ENCODE results near the gene RUNX1.

- TF ChIP-seq PATZ1 (CRISPR knock-in tag; IDR thresholded peaks at IDR 0.05; ENCODE audit: borderline replicate concordance) (no peak), POU6F1 (CRISPR knock-in tag; IDR thresholded peaks at IDR 0.05; ENCODE audit: borderline replicate concordance, low read depth) (no peak), CREB5 (CRISPR knock-in tag; IDR thresholded peaks at IDR 0.05; ENCODE audit: low read depth) (no peak), ARNTL (CRISPR knock-in tag; IDR thresholded peaks at IDR 0.05; ENCODE audit: borderline replicate concordance, low read depth) (no peak), ZFP30 (CRISPR knock-in tag; IDR thresholded peaks at IDR 0.05) (no peak), ESRRG (CRISPR knock-in tag; IDR thresholded peaks at IDR 0.05) (no peak), CSRNP3 (CRISPR knock-in tag; IDR thresholded peaks at IDR 0.05) (no peak), SNAI2 (CRISPR knock-in tag; IDR thresholded peaks at IDR 0.05) (no peak), TCF4 (CRISPR knock-in tag; IDR thresholded peaks at IDR 0.05; ENCODE audit: borderline replicate concordance) (no peak), ZNF565 (CRISPR knock-in tag; conservative IDR thresholded peaks at IDR 0.05; ENCODE audit: low read depth) (no peak)
Observed at GRCh38 chr21:34980423-34981115, 68.5 kb downstream of the RUNX1 start.

Measured in SK-N-SH treated with all-trans-retinoic acid at 6 μM for 48 hours (cell line).